ENCODE data around the gene OGA. TPM values are rescaled to one million over a fixed set of nuclear protein-coding genes. Genes with fewer than 3 reads are reported as not detected.
A peak's percentile ranks its signal among the peaks of the same experiment; 100 is the strongest.

Gene OGA
- total and polyA plus RNA-seq, 2 of the 8 experiments (the other 6 are each of a cell fraction or from before 2014, with no cell fraction given): 31.2 to 107 TPM

GRCh38 chr10:101843032-101844021, 25.1 kb upstream of the OGA start, which contains the start of gene KCNIP2:
Gene KCNIP2 (minus strand): TSS chr10:101843800. CDS start chr10:101843568, 232 bp downstream.
- H3K79me2 ChIP-seq (ENCODE audit: control insufficient read depth in 1 of 2, insufficient read depth in 2 of 2, low read length in 2 of 2): no peaks in the 10 kb centered on the region
- peaks cover 14 to 19% of the 10 kb centered on the region in 2 experiments for H4K20me1 ChIP-seq (replicated peaks in 1 of 2; ENCODE audit: control insufficient read depth in 1 of 2, insufficient read depth in 2 of 2, low read length in 2 of 2)
- no peaks in the 10 kb centered on the region; the same call in 1 of the 2 replicates for H3K79me1 ChIP-seq (ENCODE audit: low read depth, low read length)
- H3K18ac ChIP-seq (ENCODE audit: extremely low read depth, low read length): no peak within 1 kb of the TSS; the same call in 1 of the 2 replicates
- no peak for FAIRE-seq
- no peaks in the 10 kb centered on the region for H3K9me3 ChIP-seq (ENCODE audit: insufficient read depth in 2 of 2, low read depth in 1 of 2, low read length in 1 of 2)
- no peak within 1 kb of the TSS for H4K91ac ChIP-seq (replicated peaks; ENCODE audit: insufficient read length, low read length)
- no peaks in the 10 kb centered on the region for H3K36me3 ChIP-seq (ENCODE audit: control insufficient read depth in 2 of 4, insufficient read depth in 4 of 4, low read length in 3 of 4)
- peak in 1 of 2 experiments; percentile 90 for DNase-seq (ENCODE audit: low read depth in 1 of 2, low spot score in 2 of 2)
- H2AFZ ChIP-seq (ENCODE audit: low read length): no peak within 1 kb of the TSS
- H3K4ac ChIP-seq (replicated peaks; ENCODE audit: insufficient read length, low read depth, low read length): no peak within 1 kb of the TSS
- H2AK5ac ChIP-seq (ENCODE audit: low read depth, low read length): no peak within 1 kb of the TSS; the same call in 1 of the 2 replicates
- peaks cover 3 to 18% (median 18%) of the 10 kb centered on the region in 4 experiments for H3K27me3 ChIP-seq (replicated peaks in 1 of 4; ENCODE audit: control insufficient read depth in 3 of 4, extremely low read depth in 1 of 4, insufficient read depth in 3 of 4, low read length in 3 of 4)
- H2BK120ac ChIP-seq (replicated peaks; ENCODE audit: low read depth, low read length): no peak within 1 kb of the TSS
- ChIA-PET POLR2A (ENCODE audit: partially characterized antibody) (interaction anchor here (1.4 kb wide), 1 partner anchor 25 kb away, joined by 6 read pairs; the partner anchor contains the start of gene OGA), CTCF (ENCODE audit: partially characterized antibody) (interaction anchor here (0.7 to 7.1 kb wide), 24 partner anchors 7 to 388 kb away, joined by 3 to 154 read pairs (median 5); partner anchors contain the start of genes ARMH3 and OGA)
- 0 out of 2 replicates have a peak within 1 kb of the TSS, but pooled peaks have one; percentile 28 for H4K8ac ChIP-seq (ENCODE audit: extremely low read depth, insufficient read depth, low read length)
- peaks cover 16% of the 10 kb centered on the region for H3K23me2 ChIP-seq (ENCODE audit: low read depth, low read length)
- 31% methylated on average over 21 of the region's 60 CpGs; no CpG with 5 or more reads in 1 of the 2 experiments for WGBS, 2 experiments (ENCODE audit: extremely low coverage in 1 of 2, insufficient coverage in 1 of 2, insufficient read length in 1 of 2, insufficient replicate concordance in 2 of 2, low coverage in 1 of 2, low lambda C conversion rate in 2 of 2, missing lambda C conversion rate in 1 of 2)
- H3K56ac ChIP-seq (replicated peaks; ENCODE audit: insufficient read length, low read depth, low read length): no peak within 1 kb of the TSS
- no peak within 1 kb of the TSS for H2BK20ac ChIP-seq (ENCODE audit: low read length)
- H3K23ac ChIP-seq (ENCODE audit: insufficient read length): no peak within 1 kb of the TSS
- no peak within 1 kb of the TSS for H4K5ac ChIP-seq (ENCODE audit: insufficient read length, low read depth, low read length)
- no peak within 1 kb of the TSS for H2BK12ac ChIP-seq (ENCODE audit: low read depth, low read length)
- H3K4me1 ChIP-seq (replicated peaks in 1 of 4; ENCODE audit: control insufficient read depth in 3 of 4, insufficient read depth in 4 of 4, low read length in 3 of 4): peaks cover 3 to 21% (median 12%) of the 10 kb centered on the region in 4 experiments
- H3K27ac ChIP-seq (ENCODE audit: low read depth, low read length): no peak within 1 kb of the TSS; the same call in 1 of the 2 replicates
- H3K4me3 ChIP-seq (ENCODE audit: extremely low read depth in 1 of 4, insufficient read depth in 2 of 4, low read depth in 3 of 4, low read length in 4 of 4): peak within 1 kb of the TSS; percentile 50 to 64 (median 58)
- no peak within 1 kb of the TSS for H3K14ac ChIP-seq (ENCODE audit: insufficient read length)
- peak within 1 kb of the TSS; percentile 49; the same call in 1 of the 2 replicates for H2BK5ac ChIP-seq (ENCODE audit: low read depth, low read length)
- peak within 1 kb of the TSS; percentile 12; the same call in 1 of the 2 replicates for H2BK15ac ChIP-seq (ENCODE audit: low read length)
- H3K4me2 ChIP-seq (ENCODE audit: insufficient read depth in 1 of 2, low read depth in 2 of 2, low read length in 2 of 2): peak within 1 kb of the TSS; percentile 87 to 91
- peak within 1 kb of the TSS in 2 of 4 experiments; percentile 3 to 8; a peak in 3 of 7 replicates for H3K9ac ChIP-seq (replicated peaks in 1 of 4; ENCODE audit: extremely low read depth in 1 of 4, low read depth in 3 of 4, low read length in 3 of 4)
- peak; percentile 46 for TF ChIP-seq KDM4A (IDR thresholded peaks at IDR 0.05; ENCODE audit: low read depth, low read length, severe bottlenecking)
- TF ChIP-seq CHD1 (IDR thresholded peaks at IDR 0.05; ENCODE audit: low read depth, low read length): no peak
- TF ChIP-seq MAFK (IDR thresholded peaks at IDR 0.05; ENCODE audit: low read depth, low read length): no peak
- TF ChIP-seq GABPA (IDR thresholded peaks at IDR 0.05; ENCODE audit: borderline replicate concordance, insufficient read depth, low read length): peak; percentile 78; the same call in 1 of the 2 replicates
- TF ChIP-seq NANOG (IDR thresholded peaks at IDR 0.05; ENCODE audit: insufficient read depth, low read depth, low read length, poor library complexity, severe bottlenecking): no peak
- TF ChIP-seq, protein P1, sequence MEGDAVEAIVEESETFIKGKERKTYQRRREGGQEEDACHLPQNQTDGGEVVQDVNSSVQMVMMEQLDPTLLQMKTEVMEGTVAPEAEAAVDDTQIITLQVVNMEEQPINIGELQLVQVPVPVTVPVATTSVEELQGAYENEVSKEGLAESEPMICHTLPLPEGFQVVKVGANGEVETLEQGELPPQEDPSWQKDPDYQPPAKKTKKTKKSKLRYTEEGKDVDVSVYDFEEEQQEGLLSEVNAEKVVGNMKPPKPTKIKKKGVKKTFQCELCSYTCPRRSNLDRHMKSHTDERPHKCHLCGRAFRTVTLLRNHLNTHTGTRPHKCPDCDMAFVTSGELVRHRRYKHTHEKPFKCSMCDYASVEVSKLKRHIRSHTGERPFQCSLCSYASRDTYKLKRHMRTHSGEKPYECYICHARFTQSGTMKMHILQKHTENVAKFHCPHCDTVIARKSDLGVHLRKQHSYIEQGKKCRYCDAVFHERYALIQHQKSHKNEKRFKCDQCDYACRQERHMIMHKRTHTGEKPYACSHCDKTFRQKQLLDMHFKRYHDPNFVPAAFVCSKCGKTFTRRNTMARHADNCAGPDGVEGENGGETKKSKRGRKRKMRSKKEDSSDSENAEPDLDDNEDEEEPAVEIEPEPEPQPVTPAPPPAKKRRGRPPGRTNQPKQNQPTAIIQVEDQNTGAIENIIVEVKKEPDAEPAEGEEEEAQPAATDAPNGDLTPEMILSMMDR (IDR thresholded peaks at IDR 0.05; ENCODE audit: control extremely low read depth in 1 of 3, insufficient read depth in 1 of 3, low read depth in 1 of 3, low read length in 3 of 3): peak; percentile 78 to 91 (median 79)
- TF ChIP-seq TAF1 (IDR thresholded peaks at IDR 0.05; ENCODE audit: low read depth, low read length): peak; percentile 46; the same call in 1 of the 2 replicates

Data from H1 (cell line).